Measurements from ENCODE around the gene ELF3. TPM values are rescaled to one million over a fixed set of nuclear protein-coding genes. Genes with fewer than 3 reads are reported as not detected.

ELF3 gene
- total and polyA plus RNA-seq, 10 of the 15 experiments (the other 5 are each of a cell fraction or from before 2014, with no cell fraction given), result 0.07 to 14.3 (median 0.58) TPM; not detected in 1

GRCh38 chr1:202014915-202015661 lies 4.7 kb downstream of the ELF3 start:
- no peak overlapping the region for H3K9ac ChIP-seq (ENCODE audit: control insufficient read depth, insufficient read depth, low read length)
- SMC1A ChIA-PET (ENCODE audit: uncharacterized antibody, unreplicated experiment), result interaction anchor here (0.9 kb wide), 1 partner anchor 79 kb away, joined by 3 read pairs; no protein-coding TSS in a partner anchor
- POLR2A ChIA-PET, result interaction anchor here (2.0 kb wide), 1 partner anchor 20 kb away, joined by 12 read pairs; no protein-coding TSS in a partner anchor
- intact Hi-C loops (cut with micrococcal nuclease; ENCODE audit: unreplicated experiment) (no loop called here), in situ Hi-C loops (cut with MboI) (loop anchor here (5.0 kb wide), 1 partner anchor 107 kb away; the partner anchor contains the start of gene GPR37L1)
- no peaks in the 10 kb centered on the region for H3K79me2 ChIP-seq (ENCODE audit: control insufficient read depth, insufficient read depth, low read length)
- ATAC-seq (no peak), FAIRE-seq (no peak), DNase-seq (ENCODE audit: low read depth, low spot score) (no peak)
- 61% methylated on average over 17 of the region's 17 CpGs for WGBS (ENCODE audit: insufficient coverage, insufficient replicate concordance, low lambda C conversion rate, missing lambda C conversion rate)
- no peaks in the 10 kb centered on the region for H4K20me1 ChIP-seq (ENCODE audit: control insufficient read depth, insufficient read depth)
- no peak overlapping the region for H2AFZ ChIP-seq (ENCODE audit: control insufficient read depth, low read depth, low read length)
- H3K27me3 ChIP-seq (replicated peaks in 1 of 2; ENCODE audit: control insufficient read depth in 2 of 2, insufficient read depth in 2 of 2, low read length in 1 of 2), result no peaks in the 10 kb centered on the region
- no peaks in the 10 kb centered on the region for H3K9me3 ChIP-seq (replicated peaks; ENCODE audit: control insufficient read depth, insufficient read depth, low read length)
- peaks cover 5% of the 10 kb centered on the region for H3K4me1 ChIP-seq (ENCODE audit: control insufficient read depth, insufficient read depth, low read length)
- H3K27ac ChIP-seq (ENCODE audit: control insufficient read depth, insufficient read depth), result no peak overlapping the region
- no peak for TF ChIP-seq TARDBP (IDR thresholded peaks at IDR 0.05; ENCODE audit: borderline replicate concordance)
- TF ChIP-seq, protein P1, sequence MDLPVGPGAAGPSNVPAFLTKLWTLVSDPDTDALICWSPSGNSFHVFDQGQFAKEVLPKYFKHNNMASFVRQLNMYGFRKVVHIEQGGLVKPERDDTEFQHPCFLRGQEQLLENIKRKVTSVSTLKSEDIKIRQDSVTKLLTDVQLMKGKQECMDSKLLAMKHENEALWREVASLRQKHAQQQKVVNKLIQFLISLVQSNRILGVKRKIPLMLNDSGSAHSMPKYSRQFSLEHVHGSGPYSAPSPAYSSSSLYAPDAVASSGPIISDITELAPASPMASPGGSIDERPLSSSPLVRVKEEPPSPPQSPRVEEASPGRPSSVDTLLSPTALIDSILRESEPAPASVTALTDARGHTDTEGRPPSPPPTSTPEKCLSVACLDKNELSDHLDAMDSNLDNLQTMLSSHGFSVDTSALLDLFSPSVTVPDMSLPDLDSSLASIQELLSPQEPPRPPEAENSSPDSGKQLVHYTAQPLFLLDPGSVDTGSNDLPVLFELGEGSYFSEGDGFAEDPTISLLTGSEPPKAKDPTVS (IDR thresholded peaks at IDR 0.05; ENCODE audit: low read depth, low read length), result no peak
- no peak for TF ChIP-seq SMARCA5 (IDR thresholded peaks at IDR 0.05)
- no peak overlapping the region for H3K4me2 ChIP-seq (ENCODE audit: control insufficient read depth, insufficient read depth)
- CTCF ChIA-PET, result interaction anchor here (1.0 to 1.4 kb wide), 3 partner anchors 10 to 120 kb away, joined by 3 to 4 read pairs (median 3); no protein-coding TSS in a partner anchor
- H3K36me3 ChIP-seq (ENCODE audit: control insufficient read depth in 2 of 2, insufficient read depth in 2 of 2, low read length in 1 of 2), result no peaks in the 10 kb centered on the region
- RAD21 ChIA-PET (ENCODE audit: unreplicated experiment), result interaction anchor here (0.5 to 1.6 kb wide), 2 partner anchors 14 to 196 kb away, joined by 3 read pairs; no protein-coding TSS in a partner anchor
- BruUV-seq (replicated peaks), result no TSS peak
- H3K4me3 ChIP-seq, result no peak overlapping the region

GRCh38 chr1:202015662-202015937 lies 5.2 kb downstream of the ELF3 start:
- SMC1A ChIA-PET (ENCODE audit: uncharacterized antibody, unreplicated experiment), result interaction anchor here (0.9 kb wide), 1 partner anchor 78 kb away, joined by 3 read pairs; no protein-coding TSS in a partner anchor
- ATAC-seq (no peak), FAIRE-seq (no peak), DNase-seq (ENCODE audit: low read depth, low spot score) (no peak)
- no peak for TF ChIP-seq MEF2A (IDR thresholded peaks at IDR 0.05; ENCODE audit: insufficient read depth, low read depth, low read length)
- no peak for TF ChIP-seq POU2F2 (IDR thresholded peaks at IDR 0.05; ENCODE audit: borderline replicate concordance, low read depth, low read length)
- TF ChIP-seq ZNF622 (IDR thresholded peaks at IDR 0.05), result no peak
- H3K79me2 ChIP-seq (ENCODE audit: control insufficient read depth, insufficient read depth, low read length), result no peaks in the 10 kb centered on the region
- no peak overlapping the region for H2AFZ ChIP-seq (ENCODE audit: control insufficient read depth, low read depth, low read length)
- H3K9ac ChIP-seq (ENCODE audit: control insufficient read depth, insufficient read depth, low read length), result no peak overlapping the region
- no peaks in the 10 kb centered on the region for H4K20me1 ChIP-seq (ENCODE audit: control insufficient read depth, insufficient read depth)
- no peak overlapping the region for H3K27ac ChIP-seq (ENCODE audit: control insufficient read depth, insufficient read depth)
- no peak overlapping the region for H3K4me2 ChIP-seq (ENCODE audit: control insufficient read depth, insufficient read depth)
- 89% methylated on average over 3 of the region's 3 CpGs for WGBS (ENCODE audit: insufficient coverage, insufficient replicate concordance, low lambda C conversion rate, missing lambda C conversion rate)
- no peaks in the 10 kb centered on the region for H3K36me3 ChIP-seq (ENCODE audit: control insufficient read depth in 2 of 2, insufficient read depth in 2 of 2, low read length in 1 of 2)
- RAD21 ChIA-PET (ENCODE audit: unreplicated experiment), result interaction anchor here (0.5 to 1.6 kb wide), 2 partner anchors 14 to 196 kb away, joined by 3 read pairs; no protein-coding TSS in a partner anchor
- no peaks in the 10 kb centered on the region; the same call in 1 of the 2 replicates for H3K4me1 ChIP-seq (ENCODE audit: control insufficient read depth, insufficient read depth, low read length)
- H3K9me3 ChIP-seq (replicated peaks; ENCODE audit: control insufficient read depth, insufficient read depth, low read length), result no peaks in the 10 kb centered on the region
- no TSS peak for BruUV-seq (replicated peaks)
- POLR2A ChIA-PET, result interaction anchor here (2.0 kb wide), 1 partner anchor 19 kb away, joined by 12 read pairs; no protein-coding TSS in a partner anchor
- in situ Hi-C loops (cut with MboI), result no loop called here
- H3K4me3 ChIP-seq, result no peak overlapping the region
- intact Hi-C loops (cut with micrococcal nuclease; ENCODE audit: unreplicated experiment), result no loop called here
- CTCF ChIA-PET, result interaction anchor here (1.0 to 1.4 kb wide), 3 partner anchors 9 to 120 kb away, joined by 3 to 4 read pairs (median 3); no protein-coding TSS in a partner anchor
- H3K27me3 ChIP-seq (replicated peaks in 1 of 2; ENCODE audit: control insufficient read depth in 2 of 2, insufficient read depth in 2 of 2, low read length in 1 of 2), result no peaks in the 10 kb centered on the region
